Prostate gland (tissue), 2 donors: ENCODE data around the gene RBM20.

ENCODE experiments used
- POLR2A ChIP-seq: fragments of 450-650 bp; IDR thresholded peaks from one replicate; pipeline ENCODE4 v1.6.1; 2016; ENCODE audit warnings: antibody characterized with exemption, mild to moderate bottlenecking
- POLR2AphosphoS5 ChIP-seq: sonication (generic); formaldehyde crosslinking; IDR thresholded peaks from one replicate; pipeline ENCODE4 v1.6.1; 2017; ENCODE audit warnings: antibody characterized with exemption
- TF ChIP-seq, protein P1 (sequence below), 4 experiments: fragments of 200-600 bp in 2 of 4; fragments of 450-650 bp in 2 of 4; sonication (generic) in 2 of 4; IDR thresholded peaks; 1 replicate in 3 of 4; 2 replicates in 1 of 4; pipeline ENCODE4 v1.5.1; 2016 to 2019; ENCODE audit warnings: antibody characterized with exemption in 4 of 4, mild to moderate bottlenecking in 2 of 4, moderate library complexity in 2 of 4

DNA sequence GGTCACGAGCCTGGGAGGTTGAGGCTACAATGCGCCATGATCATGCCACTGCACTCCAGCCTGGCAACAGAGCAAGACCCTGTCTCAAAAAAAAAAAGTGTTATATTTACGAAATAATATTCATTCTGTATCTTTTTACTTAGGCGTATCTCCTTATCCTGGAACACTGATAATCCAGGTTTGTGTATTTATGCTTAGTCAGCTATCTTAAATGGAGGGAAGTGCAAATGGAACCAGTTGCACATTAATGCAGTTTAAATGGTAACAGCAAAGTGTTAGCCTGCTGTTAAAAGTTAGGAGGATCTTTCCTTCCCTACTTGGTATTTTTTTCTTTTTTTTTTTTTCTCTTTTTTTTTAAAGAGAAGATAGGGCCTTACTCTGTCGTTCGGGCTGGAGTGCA is 36.0 kb upstream of the RBM20 start:
- TF ChIP-seq, protein P1, sequence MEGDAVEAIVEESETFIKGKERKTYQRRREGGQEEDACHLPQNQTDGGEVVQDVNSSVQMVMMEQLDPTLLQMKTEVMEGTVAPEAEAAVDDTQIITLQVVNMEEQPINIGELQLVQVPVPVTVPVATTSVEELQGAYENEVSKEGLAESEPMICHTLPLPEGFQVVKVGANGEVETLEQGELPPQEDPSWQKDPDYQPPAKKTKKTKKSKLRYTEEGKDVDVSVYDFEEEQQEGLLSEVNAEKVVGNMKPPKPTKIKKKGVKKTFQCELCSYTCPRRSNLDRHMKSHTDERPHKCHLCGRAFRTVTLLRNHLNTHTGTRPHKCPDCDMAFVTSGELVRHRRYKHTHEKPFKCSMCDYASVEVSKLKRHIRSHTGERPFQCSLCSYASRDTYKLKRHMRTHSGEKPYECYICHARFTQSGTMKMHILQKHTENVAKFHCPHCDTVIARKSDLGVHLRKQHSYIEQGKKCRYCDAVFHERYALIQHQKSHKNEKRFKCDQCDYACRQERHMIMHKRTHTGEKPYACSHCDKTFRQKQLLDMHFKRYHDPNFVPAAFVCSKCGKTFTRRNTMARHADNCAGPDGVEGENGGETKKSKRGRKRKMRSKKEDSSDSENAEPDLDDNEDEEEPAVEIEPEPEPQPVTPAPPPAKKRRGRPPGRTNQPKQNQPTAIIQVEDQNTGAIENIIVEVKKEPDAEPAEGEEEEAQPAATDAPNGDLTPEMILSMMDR (IDR thresholded peaks at IDR 0.05): no peak
- TF ChIP-seq POLR2AphosphoS5 (no peak), POLR2A (no peak)
